Endodermal cell (in vitro differentiated cells): ENCODE data around the gene MAPRE2. TPM values are rescaled to one million over a fixed set of nuclear protein-coding genes. Genes with fewer than 3 reads are reported as not detected.

Experiments
- DNase-seq: peaks from one replicate; pipeline ENCODE4 v3.0.0-alpha.2; 2017
- H3K27ac ChIP-seq: 2 replicates; pipeline ENCODE4 v1.5.1; 2013; ENCODE audit warnings: mild to moderate bottlenecking, low read depth, low read length, moderate library complexity
- H3K27me3 ChIP-seq: 2 replicates; pipeline ENCODE4 v1.6.1; 2013; ENCODE audit warnings: mild to moderate bottlenecking, low read length, moderate library complexity; ENCODE audit not compliant: insufficient read depth, control insufficient read depth, poor library complexity, severe bottlenecking
- H3K36me3 ChIP-seq: 2 replicates; pipeline ENCODE4 v1.7.0; 2013; ENCODE audit warnings: mild to moderate bottlenecking, low read length, moderate library complexity; ENCODE audit not compliant: control insufficient read depth, insufficient read depth
- H3K4me1 ChIP-seq: one replicate; pipeline ENCODE4 v1.7.0; 2013; ENCODE audit warnings: low read length; ENCODE audit not compliant: control insufficient read depth, insufficient read depth
- H3K4me3 ChIP-seq: 2 replicates; pipeline ENCODE4 v1.5.1; 2013; ENCODE audit warnings: mild to moderate bottlenecking, low read length, moderate library complexity
- H3K9ac ChIP-seq: 2 replicates; pipeline ENCODE4 v1.6.1; 2013; ENCODE audit warnings: mild to moderate bottlenecking, low read length, moderate library complexity; ENCODE audit not compliant: poor library complexity, severe bottlenecking; ENCODE audit errors: extremely low read depth
- H3K9me3 ChIP-seq: 2 replicates; pipeline ENCODE4 v1.6.1; 2013; ENCODE audit warnings: mild to moderate bottlenecking, low read length, moderate library complexity; ENCODE audit not compliant: control insufficient read depth
- H3K27ac Mint-ChIP-seq: 2 replicates; pipeline ENCODE4 v1.8.0; 2020; ENCODE audit warnings: mixed read lengths
- H3K27me3 Mint-ChIP-seq: 2 replicates; pipeline ENCODE4 v1.8.0; 2021; ENCODE audit warnings: mild to moderate bottlenecking, mixed read lengths; ENCODE audit not compliant: insufficient read depth
- H3K36me3 Mint-ChIP-seq: 2 replicates; pipeline ENCODE4 v1.8.0; 2020; ENCODE audit warnings: low read depth, mixed read lengths
- H3K4me1 Mint-ChIP-seq: 2 replicates; pipeline ENCODE4 v1.8.0; 2020; ENCODE audit warnings: mixed read lengths
- H3K4me3 Mint-ChIP-seq: 2 replicates; pipeline ENCODE4 v1.8.0; 2020; ENCODE audit warnings: mild to moderate bottlenecking, moderate library complexity, mixed read lengths
- H3K9me3 Mint-ChIP-seq: 2 replicates; pipeline ENCODE4 v1.8.0; 2020; ENCODE audit warnings: mild to moderate bottlenecking, mixed read lengths
- WGBS, 2 experiments: methylation state at CpG; one replicate each; pipeline versions ENCODE4 v1.1.5 to v1.1.7; 2013; ENCODE audit warnings: missing lambda C conversion rate in 2 of 2, mixed read lengths in 1 of 2; ENCODE audit not compliant: insufficient coverage in 1 of 2, insufficient read length in 1 of 2; 5-methylcytosine and 5-hydroxymethylcytosine counted together
- total RNA-seq, 2 donors: library from RNA; stranded (reverse); fragmentation: NEBNext Ultra II Directional in 1 of 2; extraction: Animal tissue kit (Norgen Biotek cat#: 25700) in 1 of 2; gene quantifications; 2 replicates in 1 of 2; 3 replicates in 1 of 2; pipeline ENCODE4 v1.2.1, GENCODE V29; 2021
- TF ChIP-seq, protein P1 (sequence below): fragments of 200-600 bp; sonication (generic); conservative IDR thresholded peaks from 2 replicates; pipeline ENCODE4 v1.5.0; 2021; ENCODE audit warnings: antibody characterized with exemption, mild to moderate bottlenecking

The MAPRE2 gene
- total RNA-seq, 2 donors from 2014 or later = 15.2 to 16.5 TPM

DNA sequence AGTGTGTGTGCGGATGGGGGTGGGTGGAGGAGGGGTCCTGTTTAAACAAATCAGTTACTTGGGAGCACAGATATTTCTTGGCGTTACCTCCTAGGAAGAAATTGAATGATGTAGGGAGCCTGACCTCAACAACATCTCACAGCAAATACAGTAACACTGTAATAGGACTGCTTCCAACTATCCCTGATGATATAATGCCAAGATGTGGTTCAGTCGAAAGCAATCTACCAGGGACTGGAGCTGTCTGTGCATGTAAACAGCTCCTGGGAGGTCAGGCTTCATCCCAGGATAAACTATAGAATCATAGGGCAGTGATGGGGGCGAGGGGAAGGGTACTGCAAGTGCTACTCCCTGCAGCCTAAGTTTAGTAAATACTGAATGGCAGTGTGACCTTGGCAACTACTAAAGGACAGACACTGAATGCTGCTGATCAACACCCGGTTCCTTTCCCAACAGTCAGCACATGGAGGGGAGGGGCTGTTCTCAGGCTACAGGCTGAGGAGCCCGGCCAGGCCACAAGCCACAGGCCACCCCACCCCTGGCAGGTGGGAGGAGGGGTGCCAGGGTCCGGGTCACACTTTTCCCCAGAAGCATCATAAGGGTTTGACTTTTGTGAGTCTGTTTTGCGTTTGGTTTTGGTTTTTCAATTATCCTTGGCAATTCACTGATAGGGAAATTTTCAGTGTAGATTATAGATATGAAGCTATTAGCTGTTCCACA lies 114.3 kb downstream of the MAPRE2 start:
- Mint-ChIP-seq H3K4me1 (peaks cover 3% of the 10 kb centered on the region), H3K4me3 (no peak overlapping the region), H3K9me3 (no peaks in the 10 kb centered on the region), H3K36me3 (no peaks in the 10 kb centered on the region), H3K27me3 (no peaks in the 10 kb centered on the region), H3K27ac (no peak overlapping the region)
- DNase-seq = peak; percentile 58
- Histone ChIP-seq H3K27ac (no peak overlapping the region), H3K27me3 (no peaks in the 10 kb centered on the region), H3K9me3 (no peaks in the 10 kb centered on the region), H3K4me3 (no peak overlapping the region), H3K4me1 (no peaks in the 10 kb centered on the region), H3K36me3 (no peaks in the 10 kb centered on the region), H3K9ac (no peak overlapping the region)
- TF ChIP-seq, protein P1, sequence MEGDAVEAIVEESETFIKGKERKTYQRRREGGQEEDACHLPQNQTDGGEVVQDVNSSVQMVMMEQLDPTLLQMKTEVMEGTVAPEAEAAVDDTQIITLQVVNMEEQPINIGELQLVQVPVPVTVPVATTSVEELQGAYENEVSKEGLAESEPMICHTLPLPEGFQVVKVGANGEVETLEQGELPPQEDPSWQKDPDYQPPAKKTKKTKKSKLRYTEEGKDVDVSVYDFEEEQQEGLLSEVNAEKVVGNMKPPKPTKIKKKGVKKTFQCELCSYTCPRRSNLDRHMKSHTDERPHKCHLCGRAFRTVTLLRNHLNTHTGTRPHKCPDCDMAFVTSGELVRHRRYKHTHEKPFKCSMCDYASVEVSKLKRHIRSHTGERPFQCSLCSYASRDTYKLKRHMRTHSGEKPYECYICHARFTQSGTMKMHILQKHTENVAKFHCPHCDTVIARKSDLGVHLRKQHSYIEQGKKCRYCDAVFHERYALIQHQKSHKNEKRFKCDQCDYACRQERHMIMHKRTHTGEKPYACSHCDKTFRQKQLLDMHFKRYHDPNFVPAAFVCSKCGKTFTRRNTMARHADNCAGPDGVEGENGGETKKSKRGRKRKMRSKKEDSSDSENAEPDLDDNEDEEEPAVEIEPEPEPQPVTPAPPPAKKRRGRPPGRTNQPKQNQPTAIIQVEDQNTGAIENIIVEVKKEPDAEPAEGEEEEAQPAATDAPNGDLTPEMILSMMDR = no peak
- WGBS, 2 experiments = 54 to 80% methylated on average over 3 to 8 of the region's 8 CpGs

DNA sequence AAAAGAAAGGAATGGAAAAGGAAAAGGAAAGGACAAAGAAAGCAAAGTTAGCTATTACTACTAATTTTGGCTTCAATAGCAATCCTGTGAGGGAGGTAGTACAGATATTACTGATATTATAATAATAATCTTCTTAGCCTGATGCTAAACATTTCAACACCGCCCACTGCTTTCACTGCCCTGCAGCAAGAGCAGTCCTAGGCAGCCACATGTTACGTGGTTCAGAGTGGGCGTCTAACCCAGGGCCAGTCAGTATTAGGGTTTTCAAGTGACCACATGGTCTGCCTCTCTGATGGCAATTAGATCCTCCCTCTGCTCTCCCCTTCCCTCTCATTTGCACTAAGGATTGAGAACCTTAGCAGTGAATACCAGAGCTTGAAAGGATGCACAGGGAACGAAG lies 116.0 kb downstream of the MAPRE2 start:
- H3K36me3 Mint-ChIP-seq = no peaks in the 10 kb centered on the region
- Histone ChIP-seq H3K9me3 (no peaks in the 10 kb centered on the region), H3K9ac (no peak overlapping the region), H3K27me3 (no peaks in the 10 kb centered on the region), H3K27ac (no peak overlapping the region), H3K36me3 (no peaks in the 10 kb centered on the region), H3K4me3 (no peak overlapping the region), H3K4me1 (no peaks in the 10 kb centered on the region)
- WGBS, 2 experiments = 92 to 93% methylated on average over 3 to 4 of the region's 4 CpGs
- no peak overlapping the region for H3K4me3 Mint-ChIP-seq
- no peaks in the 10 kb centered on the region for H3K9me3 Mint-ChIP-seq
- no peaks in the 10 kb centered on the region for H3K27me3 Mint-ChIP-seq
- TF ChIP-seq, protein P1 = no peak
- peaks cover 3% of the 10 kb centered on the region for H3K4me1 Mint-ChIP-seq
- H3K27ac Mint-ChIP-seq = no peak overlapping the region
- no peak for DNase-seq

DNA sequence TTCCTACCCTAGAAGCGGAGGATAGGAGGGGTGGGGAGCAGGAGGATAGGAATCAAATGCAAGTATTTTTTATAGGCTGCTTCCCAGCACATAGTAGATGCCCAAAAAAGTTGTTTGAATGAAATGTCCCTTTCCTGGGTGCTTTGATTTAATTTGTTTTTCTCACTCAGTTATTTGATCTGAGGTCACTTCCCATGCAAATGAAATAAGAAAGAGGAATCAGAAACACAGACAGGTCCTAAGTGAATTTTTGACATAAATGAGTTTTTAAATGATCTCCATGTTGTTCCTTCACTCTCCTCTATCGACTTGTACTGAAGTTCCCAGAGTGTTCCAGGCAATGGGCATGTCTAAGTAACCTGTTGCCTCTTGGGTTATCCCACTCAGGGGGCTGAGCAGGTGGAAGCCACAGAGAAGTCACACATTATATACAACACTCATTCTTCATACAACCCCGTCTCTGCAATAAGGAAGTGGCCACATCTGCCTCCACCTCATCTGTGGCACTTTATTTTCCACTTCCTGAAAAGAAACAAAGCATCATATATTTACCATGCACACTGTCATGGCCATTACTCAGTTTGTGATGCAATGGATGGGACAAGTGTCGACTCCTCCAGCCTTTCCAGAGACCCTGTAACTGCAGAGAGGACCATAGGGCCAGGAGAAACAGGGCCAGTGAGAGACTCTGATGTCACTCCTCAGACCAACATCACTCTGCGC lies 117.7 kb downstream of the MAPRE2 start:
- Histone ChIP-seq H3K4me3 (no peak overlapping the region), H3K4me1 (no peaks in the 10 kb centered on the region), H3K27ac (no peak overlapping the region), H3K36me3 (no peaks in the 10 kb centered on the region), H3K9ac (no peak overlapping the region), H3K9me3 (no peaks in the 10 kb centered on the region), H3K27me3 (no peaks in the 10 kb centered on the region)
- no peaks in the 10 kb centered on the region for H3K9me3 Mint-ChIP-seq
- no peak overlapping the region for H3K27ac Mint-ChIP-seq
- H3K4me1 Mint-ChIP-seq = peaks cover 3% of the 10 kb centered on the region
- no peak for DNase-seq
- no peak overlapping the region for H3K4me3 Mint-ChIP-seq
- H3K36me3 Mint-ChIP-seq = no peaks in the 10 kb centered on the region
- WGBS, 2 experiments = 87 to 92% methylated on average over 4 to 5 of the region's 5 CpGs
- TF ChIP-seq, protein P1 = no peak
- no peaks in the 10 kb centered on the region for H3K27me3 Mint-ChIP-seq
